Neural cell (in vitro differentiated cells): Measurements from ENCODE around the gene BTBD9.

ENCODE experiments used
- CTCF ChIP-seq: fragments of 450-650 bp; IDR thresholded peaks from 2 replicates; pipeline ENCODE4 v1.5.1; 2014; ENCODE audit warnings: antibody characterized with exemption, mild to moderate bottlenecking, moderate library complexity; ENCODE audit not compliant: poor library complexity, severe bottlenecking
- REST ChIP-seq: IDR thresholded peaks from 2 replicates; pipeline ENCODE4 v1.6.1; 2012; ENCODE audit warnings: borderline replicate concordance

DNA sequence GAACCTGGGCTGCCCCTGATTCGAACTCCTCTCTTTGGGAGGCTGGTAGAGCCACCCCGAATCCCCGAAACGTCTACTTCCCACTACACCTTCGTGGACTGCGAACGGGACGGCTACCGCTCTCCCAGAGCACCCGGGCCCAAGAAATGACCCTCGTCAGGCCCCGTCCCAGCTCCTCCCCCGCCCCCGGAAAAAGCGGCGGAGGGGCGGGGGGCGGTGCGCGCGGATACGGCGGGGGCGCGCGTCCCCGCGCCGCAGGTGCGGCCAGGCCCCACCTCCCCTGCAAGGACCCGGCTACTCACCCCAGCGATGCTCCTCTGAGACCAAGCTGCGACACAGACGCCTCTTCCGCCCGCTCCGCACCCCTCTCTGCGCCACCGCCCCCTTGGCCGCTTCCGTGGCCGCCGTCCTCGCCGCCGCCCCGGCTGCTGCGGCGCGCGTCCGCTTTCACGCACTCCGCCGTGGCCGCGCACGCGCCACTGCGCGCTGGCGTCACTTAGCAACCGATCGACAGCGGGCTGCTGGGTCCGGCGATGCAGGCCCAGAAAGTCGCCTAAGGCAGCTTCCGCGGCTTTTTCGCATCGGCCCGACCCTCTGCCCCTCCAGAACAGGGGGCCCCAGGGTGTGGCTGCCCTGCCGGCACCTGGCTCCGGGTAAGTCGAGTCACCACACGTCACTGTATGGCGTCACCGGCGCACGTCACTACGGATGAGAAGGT, at the start of gene BTBD9:
- TF ChIP-seq CTCF (no peak), REST (no peak)
